Dendritic cell treated with granulocyte-macrophage colony-stimulating factor and Interleukin-4, amounts not matched to agents 40 ng/mL and 50 ng/mL, for 4 days (primary cell): ENCODE data around the gene AGXT2.

Source experiments
- H3K27ac Mint-ChIP-seq: one replicate; pipeline ENCODE4 v1.8.0; 2022; ENCODE audit warnings: mild to moderate bottlenecking, mixed read lengths
- H3K27me3 Mint-ChIP-seq: one replicate; pipeline ENCODE4 v1.8.0; 2022; ENCODE audit warnings: mild to moderate bottlenecking, mixed read lengths
- H3K36me3 Mint-ChIP-seq: one replicate; pipeline ENCODE4 v1.8.0; 2022; ENCODE audit warnings: low read depth, mixed read lengths
- H3K4me1 Mint-ChIP-seq: one replicate; pipeline ENCODE4 v1.8.0; 2022; ENCODE audit warnings: low read depth, mixed read lengths
- H3K4me3 Mint-ChIP-seq: one replicate; pipeline ENCODE4 v1.8.0; 2022; ENCODE audit warnings: mild to moderate bottlenecking, moderate library complexity, mixed read lengths
- H3K9me3 Mint-ChIP-seq: one replicate; pipeline ENCODE4 v1.8.0; 2022; ENCODE audit warnings: mixed read lengths
- intact Hi-C: fragments of 100-400 bp; cut with micrococcal nuclease; formaldehyde crosslinking; loops from one replicate; pipeline ENCODE4 v1.15.0; 2022

AGXT2 gene

DNA sequence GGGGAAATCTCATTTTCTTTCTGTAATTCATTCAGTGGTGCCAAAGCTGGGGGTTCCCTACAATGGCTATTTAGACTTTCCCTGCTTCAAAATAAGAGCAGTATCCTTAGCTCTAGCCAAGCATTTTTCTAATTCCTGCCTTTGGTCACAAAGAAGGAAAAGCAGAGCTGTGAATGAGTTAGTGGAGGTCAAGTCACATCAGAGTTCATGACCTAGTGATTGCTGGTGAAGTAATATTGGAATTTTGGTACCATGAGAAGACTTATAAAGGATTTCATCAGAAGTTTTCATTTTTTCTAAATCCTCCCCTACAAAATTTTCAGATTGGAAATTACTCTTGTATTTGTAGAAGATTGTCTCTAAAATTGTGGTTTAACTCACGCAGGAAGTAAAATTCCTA, 90.4 kb downstream of the AGXT2 start:
- Mint-ChIP-seq H3K4me1 (peaks cover 5% of the 10 kb centered on the region), H3K9me3 (no peaks in the 10 kb centered on the region), H3K4me3 (no peak overlapping the region), H3K36me3 (peaks cover 47% of the 10 kb centered on the region), H3K27ac (no peak overlapping the region), H3K27me3 (no peaks in the 10 kb centered on the region)
- intact Hi-C loops: no loop called here
